GM18861 (cell line): Measurements from ENCODE around the gene HOXD1.

Experiments
- ATAC-seq: cut with Tn5 transposase; IDR thresholded peaks from one replicate; pipeline ENCODE4 v1.9.1; 2021; ENCODE audit not compliant: unreplicated experiment

HOXD1 gene

GRCh38 chr2:176164611-176165369, 23.7 kb upstream of the HOXD1 start:
- no peak for ATAC-seq

GRCh38 chr2:176165370-176166050, 23.0 kb upstream of the HOXD1 start:
- ATAC-seq: no peak

GRCh38 chr2:176166272-176166671, 22.2 kb upstream of the HOXD1 start:
- no peak for ATAC-seq

- ATAC-seq: no peak
These were observed 21.1 kb upstream of the HOXD1 start for GRCh38 chr2:176167398-176167797.

GRCh38 chr2:176169181-176169580, 19.3 kb upstream of the HOXD1 start:
- ATAC-seq: no peak

- ATAC-seq: no peak
These were observed 18.8 kb upstream of the HOXD1 start for GRCh38 chr2:176169711-176170110.

GRCh38 chr2:176170602-176171305, 17.7 kb upstream of the HOXD1 start:
- ATAC-seq: no peak

GRCh38 chr2:176171351-176172006, 17.0 kb upstream of the HOXD1 start:
- ATAC-seq: no peak

GRCh38 chr2:176172007-176172894, 16.2 kb upstream of the HOXD1 start:
- ATAC-seq: no peak

GRCh38 chr2:176172895-176173566, 15.4 kb upstream of the HOXD1 start:
- ATAC-seq: no peak

GRCh38 chr2:176173567-176174381, 14.7 kb upstream of the HOXD1 start:
- ATAC-seq: no peak

GRCh38 chr2:176174382-176174823, 14.1 kb upstream of the HOXD1 start:
- no peak for ATAC-seq

GRCh38 chr2:176174824-176175708, 13.4 kb upstream of the HOXD1 start:
- ATAC-seq: no peak

GRCh38 chr2:176175709-176176607, 12.5 kb upstream of the HOXD1 start:
- ATAC-seq: no peak

- ATAC-seq: no peak
These were observed 10.9 kb upstream of the HOXD1 start for GRCh38 chr2:176177580-176178037.

- no peak for ATAC-seq
These were observed 10.3 kb upstream of the HOXD1 start for GRCh38 chr2:176178038-176178756.
